ENCODE measurements around the gene TTC7B. TPM values are rescaled to one million over a fixed set of nuclear protein-coding genes. Genes with fewer than 3 reads are reported as not detected.

Gene TTC7B
- total RNA-seq, 1 experiment from 2014 or later = 70.6 TPM

- TF ChIP-seq EZH2phosphoT487 (IDR thresholded peaks at IDR 0.05; ENCODE audit: borderline replicate concordance) = no peak
- TF ChIP-seq EZH2 (IDR thresholded peaks at IDR 0.05) = no peak
- no peak for TF ChIP-seq FOSL1 (IDR thresholded peaks at IDR 0.05; ENCODE audit: low read depth)
- no peak for TF ChIP-seq YY1 (IDR thresholded peaks at IDR 0.05; ENCODE audit: extremely low read depth, insufficient replicate concordance, low read depth, low read length)
- no peak for TF ChIP-seq ZFX (IDR thresholded peaks at IDR 0.05)
- TF ChIP-seq POLR2AphosphoS5 (IDR thresholded peaks at IDR 0.05; ENCODE audit: low read depth, low read length) = no peak
- no peak for TF ChIP-seq POLR2A (IDR thresholded peaks at IDR 0.05; ENCODE audit: borderline replicate concordance, extremely low read depth, insufficient read depth, insufficient read length)
- no peak for TF ChIP-seq ATF3 (IDR thresholded peaks at IDR 0.05)
- no peak for TF ChIP-seq JUND (IDR thresholded peaks at IDR 0.05)
- no peak for TF ChIP-seq CEBPB (IDR thresholded peaks at IDR 0.05; ENCODE audit: low read depth)
- no peak for TF ChIP-seq ELF1 (IDR thresholded peaks at IDR 0.05; ENCODE audit: borderline replicate concordance, low read depth)
- no peak for TF ChIP-seq REST (IDR thresholded peaks at IDR 0.05; ENCODE audit: low read depth)
- TF ChIP-seq, protein P1, sequence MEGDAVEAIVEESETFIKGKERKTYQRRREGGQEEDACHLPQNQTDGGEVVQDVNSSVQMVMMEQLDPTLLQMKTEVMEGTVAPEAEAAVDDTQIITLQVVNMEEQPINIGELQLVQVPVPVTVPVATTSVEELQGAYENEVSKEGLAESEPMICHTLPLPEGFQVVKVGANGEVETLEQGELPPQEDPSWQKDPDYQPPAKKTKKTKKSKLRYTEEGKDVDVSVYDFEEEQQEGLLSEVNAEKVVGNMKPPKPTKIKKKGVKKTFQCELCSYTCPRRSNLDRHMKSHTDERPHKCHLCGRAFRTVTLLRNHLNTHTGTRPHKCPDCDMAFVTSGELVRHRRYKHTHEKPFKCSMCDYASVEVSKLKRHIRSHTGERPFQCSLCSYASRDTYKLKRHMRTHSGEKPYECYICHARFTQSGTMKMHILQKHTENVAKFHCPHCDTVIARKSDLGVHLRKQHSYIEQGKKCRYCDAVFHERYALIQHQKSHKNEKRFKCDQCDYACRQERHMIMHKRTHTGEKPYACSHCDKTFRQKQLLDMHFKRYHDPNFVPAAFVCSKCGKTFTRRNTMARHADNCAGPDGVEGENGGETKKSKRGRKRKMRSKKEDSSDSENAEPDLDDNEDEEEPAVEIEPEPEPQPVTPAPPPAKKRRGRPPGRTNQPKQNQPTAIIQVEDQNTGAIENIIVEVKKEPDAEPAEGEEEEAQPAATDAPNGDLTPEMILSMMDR (IDR thresholded peaks at IDR 0.05 in 2 of 3, conservative IDR thresholded peaks at IDR 0.05 in 1 of 3; ENCODE audit: borderline replicate concordance in 1 of 3, insufficient read depth in 1 of 3, low read depth in 2 of 3, low read length in 2 of 3) = no peak
- TF ChIP-seq SIN3A (IDR thresholded peaks at IDR 0.05; ENCODE audit: low read depth) = no peak
- TF ChIP-seq, protein P2, sequence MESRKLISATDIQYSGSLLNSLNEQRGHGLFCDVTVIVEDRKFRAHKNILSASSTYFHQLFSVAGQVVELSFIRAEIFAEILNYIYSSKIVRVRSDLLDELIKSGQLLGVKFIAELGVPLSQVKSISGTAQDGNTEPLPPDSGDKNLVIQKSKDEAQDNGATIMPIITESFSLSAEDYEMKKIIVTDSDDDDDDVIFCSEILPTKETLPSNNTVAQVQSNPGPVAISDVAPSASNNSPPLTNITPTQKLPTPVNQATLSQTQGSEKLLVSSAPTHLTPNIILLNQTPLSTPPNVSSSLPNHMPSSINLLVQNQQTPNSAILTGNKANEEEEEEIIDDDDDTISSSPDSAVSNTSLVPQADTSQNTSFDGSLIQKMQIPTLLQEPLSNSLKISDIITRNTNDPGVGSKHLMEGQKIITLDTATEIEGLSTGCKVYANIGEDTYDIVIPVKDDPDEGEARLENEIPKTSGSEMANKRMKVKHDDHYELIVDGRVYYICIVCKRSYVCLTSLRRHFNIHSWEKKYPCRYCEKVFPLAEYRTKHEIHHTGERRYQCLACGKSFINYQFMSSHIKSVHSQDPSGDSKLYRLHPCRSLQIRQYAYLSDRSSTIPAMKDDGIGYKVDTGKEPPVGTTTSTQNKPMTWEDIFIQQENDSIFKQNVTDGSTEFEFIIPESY (IDR thresholded peaks at IDR 0.05; ENCODE audit: extremely low read depth, insufficient replicate concordance, low read length) = no peak
- TF ChIP-seq MAX (IDR thresholded peaks at IDR 0.05) = no peak
- no peak for TF ChIP-seq TCF7L2 (IDR thresholded peaks at IDR 0.05; ENCODE audit: borderline replicate concordance, extremely low read depth, insufficient read depth, insufficient read length)
- TF ChIP-seq ZNF274 (IDR thresholded peaks at IDR 0.05; ENCODE audit: low read depth, low read length) = no peak
- Histone ChIP-seq H3K4me3 (replicated peaks in 1 of 2; ENCODE audit: low read depth in 1 of 2, low read length in 2 of 2) (no peak overlapping the region), H3K4me1 (ENCODE audit: control insufficient read depth in 1 of 2, insufficient read depth in 2 of 2, low read length in 2 of 2) (no peaks in the 10 kb centered on the region), H2AFZ (ENCODE audit: low read depth, low read length, poor library complexity, severe bottlenecking) (no peak overlapping the region), H3K27me3 (ENCODE audit: insufficient read depth, low read length) (no peaks in the 10 kb centered on the region), H3K4me2 (ENCODE audit: low read length) (no peak overlapping the region), H3K79me2 (ENCODE audit: insufficient read depth, low read length) (no peaks in the 10 kb centered on the region), H3K9me2 (ENCODE audit: insufficient read depth) (no peaks in the 10 kb centered on the region), H3K36me3 (ENCODE audit: control insufficient read depth in 1 of 2, insufficient read depth in 2 of 2, low read length in 2 of 2) (no peaks in the 10 kb centered on the region), H4K20me1 (ENCODE audit: insufficient read depth) (no peaks in the 10 kb centered on the region), H3K9me3 (ENCODE audit: control insufficient read depth in 1 of 2, insufficient read depth in 1 of 2, low read depth in 1 of 2, low read length in 2 of 2) (no peaks in the 10 kb centered on the region), H3K9ac (ENCODE audit: low read length) (no peak overlapping the region), H3K27ac (ENCODE audit: low read depth, low read length) (no peak overlapping the region)
- CTCF ChIA-PET = no interaction called here
- RAD21 ChIA-PET (ENCODE audit: low non-redundant PET in 1 of 2, low total read pairs in 2 of 2, uncharacterized antibody in 2 of 2, unreplicated experiment in 2 of 2) = no interaction called here
- BruUV-seq (replicated peaks) = no TSS peak
- POLR2A ChIA-PET = no interaction called here
- no peak for DNase-seq (ENCODE audit: low read depth, low spot score)
- intact Hi-C loops (cut with micrococcal nuclease) = no loop called here
- no peak for ATAC-seq
Observed at GRCh38 chr14:90559811-90560492, 256.3 kb downstream of the TTC7B start.
